ENCODE data around the gene RAB15.

Gene RAB15

DNA sequence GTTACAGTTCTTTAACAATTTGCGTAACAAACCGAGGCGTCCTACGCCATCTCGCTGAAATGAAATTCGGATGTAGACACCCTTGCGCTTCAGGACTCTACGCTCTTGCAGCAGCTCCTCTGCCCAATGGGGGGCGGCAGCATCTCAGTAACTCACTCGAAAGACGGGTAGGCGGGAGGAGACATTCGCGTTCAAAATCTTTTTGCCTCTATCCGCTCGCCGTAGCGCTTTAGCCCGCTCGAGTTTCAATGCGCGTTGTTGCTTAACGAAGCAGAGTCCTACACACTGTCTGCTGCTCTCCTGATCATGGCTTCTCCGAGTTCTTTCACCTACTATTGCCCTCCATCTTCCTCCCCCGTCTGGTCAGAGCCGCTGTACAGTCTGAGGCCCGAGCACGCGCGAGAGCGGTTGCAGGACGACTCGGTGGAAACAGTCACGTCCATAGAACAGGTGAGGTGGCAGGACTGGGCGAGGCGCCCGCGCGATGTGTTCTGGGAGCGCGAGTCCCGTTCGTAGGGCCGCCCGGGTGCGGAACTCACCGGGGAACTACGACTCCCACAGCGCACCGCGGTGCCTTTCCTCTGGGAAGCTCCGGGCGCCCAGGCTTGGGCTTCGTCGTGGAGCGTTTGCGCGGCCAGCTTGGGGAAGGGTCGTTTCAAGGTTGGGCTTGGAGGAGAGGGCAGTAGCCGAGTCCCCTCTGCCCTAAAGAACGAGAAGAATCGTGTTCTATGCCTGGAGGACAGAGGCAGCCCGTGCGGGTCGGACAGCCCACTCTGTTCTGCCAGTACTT is 14.7 kb upstream of the RAB15 start, which contains the start of gene FNTB:
TSS of gene FNTB (plus strand) at position 248 of the 790 bp plus-strand sequence. CDS start at position 307, 59 bp downstream.
- Histone ChIP-seq H3K27me3 (ENCODE audit: insufficient read depth, low read length) (peaks cover 14% of the 10 kb centered on the region; the same call in 1 of the 2 replicates), H3K9me3 (ENCODE audit: insufficient read depth, low read depth, low read length) (no peaks in the 10 kb centered on the region), H3K27ac (ENCODE audit: low read length) (peak within 1 kb of the TSS; percentile 91), H3K9ac (ENCODE audit: low read depth, low read length) (peak within 1 kb of the TSS; percentile 90), H3K36me3 (ENCODE audit: insufficient read depth, low read depth, low read length) (no peaks in the 10 kb centered on the region), H3K4me1 (ENCODE audit: insufficient read depth, low read length) (peaks cover 3% of the 10 kb centered on the region; the same call in 1 of the 2 replicates), H3K4me3 (ENCODE audit: low read length) (peak within 1 kb of the TSS; percentile 96)

GRCh38 chr14:64983439-64984310 is 11.5 kb upstream of the RAB15 start:
- Histone ChIP-seq H3K4me1 (ENCODE audit: insufficient read depth, low read length) (peaks cover 8% of the 10 kb centered on the region), H3K4me3 (ENCODE audit: low read length) (peak overlapping the region; percentile 65), H3K9me3 (ENCODE audit: insufficient read depth, low read depth, low read length) (no peaks in the 10 kb centered on the region), H3K27ac (ENCODE audit: low read length) (no peak overlapping the region), H3K9ac (ENCODE audit: low read depth, low read length) (no peak overlapping the region), H3K27me3 (ENCODE audit: insufficient read depth, low read length) (peaks cover 14% of the 10 kb centered on the region; the same call in 1 of the 2 replicates), H3K36me3 (ENCODE audit: insufficient read depth, low read depth, low read length) (no peaks in the 10 kb centered on the region)

GRCh38 chr14:64979336-64980074 is 7.4 kb upstream of the RAB15 start:
- Histone ChIP-seq H3K27me3 (ENCODE audit: insufficient read depth, low read length) (peaks cover 9% of the 10 kb centered on the region; the same call in 1 of the 2 replicates), H3K9ac (ENCODE audit: low read depth, low read length) (no peak overlapping the region)

GRCh38 chr14:64974563-64974962 is 2.4 kb upstream of the RAB15 start:
- H3K36me3 ChIP-seq (ENCODE audit: insufficient read depth, low read depth, low read length) = no peaks in the 10 kb centered on the region
- H3K9ac ChIP-seq (ENCODE audit: low read depth, low read length) = no peak overlapping the region
- peaks cover 34% of the 10 kb centered on the region for H3K27me3 ChIP-seq (ENCODE audit: insufficient read depth, low read length)
- H3K9me3 ChIP-seq (ENCODE audit: insufficient read depth, low read depth, low read length) = no peaks in the 10 kb centered on the region
- H3K27ac ChIP-seq (ENCODE audit: low read length) = peak overlapping the region; percentile 65
- H3K4me1 ChIP-seq (ENCODE audit: insufficient read depth, low read length) = peaks cover 27% of the 10 kb centered on the region
- no peak overlapping the region for H3K4me3 ChIP-seq (ENCODE audit: low read length)

More at GRCh38 chr14:64979336-64980074, 7.4 kb upstream of the RAB15 start:
- no peak overlapping the region for H3K4me3 ChIP-seq (ENCODE audit: low read length)
- H3K27ac ChIP-seq (ENCODE audit: low read length) = no peak overlapping the region
- no peaks in the 10 kb centered on the region for H3K9me3 ChIP-seq (ENCODE audit: insufficient read depth, low read depth, low read length)
- no peaks in the 10 kb centered on the region for H3K36me3 ChIP-seq (ENCODE audit: insufficient read depth, low read depth, low read length)
- peaks cover 13% of the 10 kb centered on the region for H3K4me1 ChIP-seq (ENCODE audit: insufficient read depth, low read length)

GRCh38 chr14:64973826-64974225 is 1.7 kb upstream of the RAB15 start:
- peaks cover 31% of the 10 kb centered on the region for H3K4me1 ChIP-seq (ENCODE audit: insufficient read depth, low read length)
- no peaks in the 10 kb centered on the region for H3K9me3 ChIP-seq (ENCODE audit: insufficient read depth, low read depth, low read length)
- H3K27me3 ChIP-seq (ENCODE audit: insufficient read depth, low read length) = peaks cover 34% of the 10 kb centered on the region
- H3K36me3 ChIP-seq (ENCODE audit: insufficient read depth, low read depth, low read length) = no peaks in the 10 kb centered on the region
- no peak overlapping the region for H3K4me3 ChIP-seq (ENCODE audit: low read length)
- no peak overlapping the region for H3K9ac ChIP-seq (ENCODE audit: low read depth, low read length)
- H3K27ac ChIP-seq (ENCODE audit: low read length) = no peak overlapping the region

GRCh38 chr14:64973026-64973442 is 898 bp upstream of the RAB15 start:
- peak overlapping the region; percentile 74; the same call in 1 of the 2 replicates for H3K4me3 ChIP-seq (ENCODE audit: low read length)
- H3K4me1 ChIP-seq (ENCODE audit: insufficient read depth, low read length) = peaks cover 37% of the 10 kb centered on the region
- H3K27ac ChIP-seq (ENCODE audit: low read length) = no peak overlapping the region
- H3K36me3 ChIP-seq (ENCODE audit: insufficient read depth, low read depth, low read length) = no peaks in the 10 kb centered on the region
- peak overlapping the region; percentile 80; the same call in 1 of the 2 replicates for H3K9ac ChIP-seq (ENCODE audit: low read depth, low read length)
- H3K9me3 ChIP-seq (ENCODE audit: insufficient read depth, low read depth, low read length) = no peaks in the 10 kb centered on the region
- peaks cover 31% of the 10 kb centered on the region for H3K27me3 ChIP-seq (ENCODE audit: insufficient read depth, low read length)

DNA sequence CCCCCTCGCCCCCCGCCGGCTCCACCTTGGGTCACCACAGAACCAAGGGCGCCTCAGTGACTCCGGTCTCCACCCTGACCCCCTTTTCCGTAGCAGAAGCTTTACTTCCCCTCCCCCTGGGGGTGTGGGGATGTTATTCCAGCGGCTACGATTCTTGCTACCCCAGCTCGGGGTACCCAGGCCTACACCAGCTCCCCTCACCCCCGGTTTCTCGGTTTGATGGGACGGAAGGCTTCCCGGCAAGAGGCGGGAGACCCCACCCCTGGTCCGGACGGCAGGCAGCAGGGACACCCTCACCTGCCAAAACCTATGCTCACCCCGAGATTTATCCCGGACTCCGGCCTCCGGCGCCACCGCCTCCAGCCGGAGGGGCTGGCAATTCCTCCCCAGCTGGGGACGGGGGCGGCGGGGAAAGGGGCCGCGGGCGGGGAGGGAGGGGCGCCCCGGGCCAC is 619 bp downstream of the RAB15 start:
- no peak overlapping the region for H3K27ac ChIP-seq (ENCODE audit: low read length)
- no peaks in the 10 kb centered on the region for H3K9me3 ChIP-seq (ENCODE audit: insufficient read depth, low read depth, low read length)
- peak overlapping the region; percentile 80 for H3K4me3 ChIP-seq (ENCODE audit: low read length)
- H3K9ac ChIP-seq (ENCODE audit: low read depth, low read length) = peak overlapping the region; percentile 61; the same call in 1 of the 2 replicates
- peaks cover 8% of the 10 kb centered on the region; the same call in 1 of the 2 replicates for H3K36me3 ChIP-seq (ENCODE audit: insufficient read depth, low read depth, low read length)
- peaks cover 32% of the 10 kb centered on the region for H3K4me1 ChIP-seq (ENCODE audit: insufficient read depth, low read length)
- H3K27me3 ChIP-seq (ENCODE audit: insufficient read depth, low read length) = peaks cover 30% of the 10 kb centered on the region

DNA sequence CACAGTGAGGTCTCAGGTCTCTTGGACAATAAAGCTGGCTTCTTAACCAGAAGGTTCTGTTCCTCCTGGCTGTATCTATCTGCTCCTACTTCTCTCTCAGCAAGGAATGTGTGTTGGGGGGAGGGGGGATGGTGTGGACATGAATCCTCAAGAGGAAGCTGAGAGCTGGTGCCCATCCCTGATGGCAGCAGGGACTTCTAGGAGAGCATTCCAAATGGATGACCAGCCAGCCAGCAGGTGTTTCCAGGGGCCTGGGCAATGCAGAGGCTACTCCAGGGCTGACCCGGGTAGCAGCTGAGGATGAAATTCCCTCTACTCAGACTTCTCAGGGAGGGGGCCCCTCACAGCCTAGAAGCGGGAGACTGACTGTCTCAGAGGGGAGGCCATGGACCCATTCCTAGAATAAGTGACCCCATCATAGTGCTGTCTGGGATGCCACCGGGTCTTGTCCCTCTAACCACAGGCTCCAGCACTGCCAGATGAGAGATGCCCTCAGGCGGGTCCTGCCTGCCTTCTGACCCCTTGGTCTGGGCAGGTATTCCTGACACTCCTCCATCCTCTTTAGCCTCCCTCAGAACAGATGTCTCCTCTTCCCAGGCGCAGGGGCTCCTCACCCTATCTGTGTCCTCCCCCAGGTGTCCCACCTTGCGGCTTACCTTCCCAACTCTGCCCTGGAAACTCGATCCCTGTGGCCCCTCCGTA is 1.2 kb downstream of the RAB15 start:
- Histone ChIP-seq H3K9me3 (ENCODE audit: insufficient read depth, low read depth, low read length) (no peaks in the 10 kb centered on the region), H3K36me3 (ENCODE audit: insufficient read depth, low read depth, low read length) (peaks cover 8% of the 10 kb centered on the region; the same call in 1 of the 2 replicates), H3K4me1 (ENCODE audit: insufficient read depth, low read length) (peaks cover 32% of the 10 kb centered on the region), H3K27ac (ENCODE audit: low read length) (no peak overlapping the region), H3K27me3 (ENCODE audit: insufficient read depth, low read length) (peaks cover 30% of the 10 kb centered on the region), H3K9ac (ENCODE audit: low read depth, low read length) (peak overlapping the region; percentile 61; the same call in 1 of the 2 replicates), H3K4me3 (ENCODE audit: low read length) (peak overlapping the region; percentile 80; the same call in 1 of the 2 replicates)

DNA sequence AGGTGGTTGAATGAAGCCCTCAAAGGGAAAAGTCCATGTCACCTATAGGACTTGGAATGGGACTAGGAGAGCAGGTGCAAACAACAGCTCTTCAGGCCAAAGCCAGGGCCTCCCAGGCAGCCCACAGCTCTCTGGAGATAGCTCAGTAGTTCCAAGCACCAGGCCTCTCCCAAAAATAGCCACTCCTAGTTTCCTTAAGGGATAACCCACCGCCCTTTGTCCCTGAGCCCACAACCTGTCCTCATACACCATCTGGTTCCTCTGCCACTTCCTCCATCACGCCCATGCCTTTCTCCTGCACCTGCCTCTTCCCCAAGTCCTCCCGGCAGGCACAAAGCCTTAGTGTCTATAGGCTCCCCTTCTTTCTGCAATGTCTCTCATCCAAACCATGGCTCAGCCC is 2.1 kb downstream of the RAB15 start:
- H3K36me3 ChIP-seq (ENCODE audit: insufficient read depth, low read depth, low read length) = peaks cover 8% of the 10 kb centered on the region; the same call in 1 of the 2 replicates
- H3K4me3 ChIP-seq (ENCODE audit: low read length) = peak overlapping the region; percentile 80; the same call in 1 of the 2 replicates
- H3K27ac ChIP-seq (ENCODE audit: low read length) = no peak overlapping the region
- H3K9ac ChIP-seq (ENCODE audit: low read depth, low read length) = no peak overlapping the region
- H3K4me1 ChIP-seq (ENCODE audit: insufficient read depth, low read length) = peaks cover 32% of the 10 kb centered on the region
- H3K9me3 ChIP-seq (ENCODE audit: insufficient read depth, low read depth, low read length) = no peaks in the 10 kb centered on the region
- H3K27me3 ChIP-seq (ENCODE audit: insufficient read depth, low read length) = peaks cover 30% of the 10 kb centered on the region

GRCh38 chr14:64968651-64969050 is 3.5 kb downstream of the RAB15 start:
- Histone ChIP-seq H3K27me3 (ENCODE audit: insufficient read depth, low read length) (peaks cover 30% of the 10 kb centered on the region), H3K4me1 (ENCODE audit: insufficient read depth, low read length) (peaks cover 29% of the 10 kb centered on the region), H3K9me3 (ENCODE audit: insufficient read depth, low read depth, low read length) (no peaks in the 10 kb centered on the region), H3K36me3 (ENCODE audit: insufficient read depth, low read depth, low read length) (peaks cover 8% of the 10 kb centered on the region; the same call in 1 of the 2 replicates), H3K9ac (ENCODE audit: low read depth, low read length) (peak overlapping the region; percentile 4; the same call in 1 of the 2 replicates), H3K4me3 (ENCODE audit: low read length) (peak overlapping the region; percentile 18; the same call in 1 of the 2 replicates), H3K27ac (ENCODE audit: low read length) (no peak overlapping the region)
